Tibial nerve (tissue), 4 donors: ENCODE results near the gene SH3BP4.

Experiments used
- EP300 ChIP-seq, 2 donors: sonication (generic); formaldehyde crosslinking; IDR thresholded peaks; one replicate each; pipeline ENCODE4 v1.6.1; 2017; ENCODE audit warnings: antibody characterized with exemption in 2 of 2, mild to moderate bottlenecking in 1 of 2
- POLR2A ChIP-seq, 2 donors: fragments of 450-650 bp; IDR thresholded peaks; one replicate each; pipeline ENCODE4 v1.6.1; 2017; ENCODE audit warnings: antibody characterized with exemption in 2 of 2, mild to moderate bottlenecking in 2 of 2, moderate library complexity in 2 of 2
- TF ChIP-seq, protein P1 (sequence below), 5 experiments: fragments of 200-600 bp in 3 of 5; fragments of 450-650 bp in 2 of 5; sonication (generic) in 3 of 5; IDR thresholded peaks; one replicate each; pipeline ENCODE4 v1.5.1; 2016 to 2019; ENCODE audit warnings: antibody characterized with exemption in 5 of 5, mild to moderate bottlenecking in 3 of 5, moderate library complexity in 2 of 5

DNA sequence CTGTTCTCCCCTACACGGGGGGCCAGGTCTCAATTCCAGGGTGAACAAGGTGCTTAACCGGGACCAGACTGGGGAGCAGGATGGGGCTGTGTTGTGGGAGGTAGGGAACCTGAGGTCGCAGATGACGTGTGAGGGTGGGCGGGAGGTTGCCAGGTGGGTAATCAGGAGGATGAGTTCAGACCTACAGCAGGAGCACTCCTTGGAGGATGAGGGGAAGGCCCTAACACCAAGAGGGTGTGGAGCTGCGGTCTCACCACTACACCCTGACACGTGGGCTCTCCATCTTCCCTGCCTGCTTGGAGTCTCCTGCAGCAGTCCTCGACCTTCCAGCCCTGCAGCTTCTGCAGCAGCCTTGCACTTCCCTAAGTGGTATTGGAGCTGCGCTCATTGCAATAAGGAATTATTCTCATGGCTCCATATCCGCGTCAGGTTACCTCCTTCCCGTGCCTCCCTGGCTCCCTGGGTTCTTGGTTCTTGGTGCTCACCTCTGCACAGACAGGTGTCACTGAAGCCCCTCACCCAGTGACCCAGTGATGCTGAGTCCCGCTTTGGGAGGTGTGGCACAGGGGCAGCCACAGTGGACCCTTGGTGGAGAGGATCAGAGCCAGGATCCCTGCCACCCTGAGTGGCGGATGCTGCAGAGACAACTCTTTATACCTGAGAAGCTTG, 15.5 kb downstream of the SH3BP4 start:
- TF ChIP-seq, protein P1, sequence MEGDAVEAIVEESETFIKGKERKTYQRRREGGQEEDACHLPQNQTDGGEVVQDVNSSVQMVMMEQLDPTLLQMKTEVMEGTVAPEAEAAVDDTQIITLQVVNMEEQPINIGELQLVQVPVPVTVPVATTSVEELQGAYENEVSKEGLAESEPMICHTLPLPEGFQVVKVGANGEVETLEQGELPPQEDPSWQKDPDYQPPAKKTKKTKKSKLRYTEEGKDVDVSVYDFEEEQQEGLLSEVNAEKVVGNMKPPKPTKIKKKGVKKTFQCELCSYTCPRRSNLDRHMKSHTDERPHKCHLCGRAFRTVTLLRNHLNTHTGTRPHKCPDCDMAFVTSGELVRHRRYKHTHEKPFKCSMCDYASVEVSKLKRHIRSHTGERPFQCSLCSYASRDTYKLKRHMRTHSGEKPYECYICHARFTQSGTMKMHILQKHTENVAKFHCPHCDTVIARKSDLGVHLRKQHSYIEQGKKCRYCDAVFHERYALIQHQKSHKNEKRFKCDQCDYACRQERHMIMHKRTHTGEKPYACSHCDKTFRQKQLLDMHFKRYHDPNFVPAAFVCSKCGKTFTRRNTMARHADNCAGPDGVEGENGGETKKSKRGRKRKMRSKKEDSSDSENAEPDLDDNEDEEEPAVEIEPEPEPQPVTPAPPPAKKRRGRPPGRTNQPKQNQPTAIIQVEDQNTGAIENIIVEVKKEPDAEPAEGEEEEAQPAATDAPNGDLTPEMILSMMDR (IDR thresholded peaks at IDR 0.05) = no peak
- TF ChIP-seq POLR2A (IDR thresholded peaks at IDR 0.05) (no peak), EP300 (IDR thresholded peaks at IDR 0.05) (no peak)
